Lower leg skin (tissue), 4 donors: ENCODE measurements around the gene OR2W1. TPM values are rescaled to one million over a fixed set of nuclear protein-coding genes. Genes with fewer than 3 reads are reported as not detected.
A peak's percentile ranks its signal among the peaks of the same experiment; 100 is the strongest.

ENCODE experiments used
- DNase-seq, 2 donors: peaks; one replicate each; pipeline ENCODE4 v3.0.0-alpha.2; 2019; ENCODE audit warnings: low spot score in 2 of 2
- H3K4me3 ChIP-seq: fragments of 200-600 bp; sonication (generic); 2 replicates; pipeline ENCODE4 v1.5.1; 2017; ENCODE audit warnings: mild to moderate bottlenecking, low read depth; ENCODE audit not compliant: poor library complexity, severe bottlenecking
- CTCF ChIP-seq, 3 donors: fragments of 450-650 bp; IDR thresholded peaks; one replicate each; pipeline ENCODE4 v1.5.1; 2016; ENCODE audit warnings: antibody characterized with exemption in 3 of 3, mild to moderate bottlenecking in 3 of 3, moderate library complexity in 2 of 3
- POLR2A ChIP-seq, 2 donors: fragments of 450-650 bp; IDR thresholded peaks; one replicate each; pipeline ENCODE4 v1.6.1; 2016 to 2017; ENCODE audit warnings: antibody characterized with exemption in 2 of 2, mild to moderate bottlenecking in 1 of 2, moderate library complexity in 1 of 2
- WGBS, 2 donors: methylation state at CpG; one replicate each; pipeline ENCODE4 v1.1.5; 2018; 5-methylcytosine and 5-hydroxymethylcytosine counted together
- intact Hi-C: fragments of 100-400 bp; cut with DNase I; formaldehyde crosslinking; loops from one replicate; pipeline ENCODE4 v1.15.0; 2023; ENCODE audit warnings: low total_unique reads
- total RNA-seq, 4 donors: library from RNA; depleted of rRNA; stranded (reverse); fragments of >200 nt; gene quantifications; one replicate each; pipeline ENCODE4 v1.1.0, GENCODE V29; 2016

Gene OR2W1
- total RNA-seq, result not detected

- H3K4me3 ChIP-seq, result no peak within 1 kb of the TSS
- DNase-seq, result no peak
- intact Hi-C loops, result no loop called here
- 73 to 86% methylated on average over 1 of the region's 1 CpG for WGBS, 2 donors
- no peak for TF ChIP-seq POLR2A (IDR thresholded peaks at IDR 0.05)
- no peak for TF ChIP-seq CTCF (IDR thresholded peaks at IDR 0.05)
Observed at GRCh38 chr6:29045075-29045474, at the start of gene OR2W1. Gene OR2W1, minus strand, starts transcription at chr6:29045175. Its CDS starts 0 bp downstream, at chr6:29045175.

- TF ChIP-seq CTCF (IDR thresholded peaks at IDR 0.05) (no peak), POLR2A (IDR thresholded peaks at IDR 0.05) (no peak)
Observed at GRCh38 chr6:29092957-29093356, 48.0 kb upstream of the OR2W1 start.

GRCh38 chr6:29087213-29087612, 42.2 kb upstream of the OR2W1 start, which contains the start of gene OR2B3:
Gene OR2B3, minus strand, starts transcription at chr6:29087313. Its CDS starts 65 bp downstream, at chr6:29087248.
- intact Hi-C loops, result no loop called here
- TF ChIP-seq POLR2A (IDR thresholded peaks at IDR 0.05), result no peak
- 77 to 81% methylated on average over 1 of the region's 1 CpG for WGBS, 2 donors

More at GRCh38 chr6:29092957-29093356, 48.0 kb upstream of the OR2W1 start:
- 91 to 98% methylated on average over 3 of the region's 3 CpGs for WGBS, 2 donors
- no peak for DNase-seq
- no peak overlapping the region for H3K4me3 ChIP-seq
- intact Hi-C loops, result no loop called here

GRCh38 chr6:29082457-29082856, 37.5 kb upstream of the OR2W1 start:
- TF ChIP-seq POLR2A (IDR thresholded peaks at IDR 0.05) (no peak), CTCF (IDR thresholded peaks at IDR 0.05) (no peak)
- no peak overlapping the region for H3K4me3 ChIP-seq
- WGBS, 2 donors, result 85 to 91% methylated on average over 15 of the region's 15 CpGs
- DNase-seq, result peak in 1 of 2 donors; percentile 54
- intact Hi-C loops, result no loop called here

More at GRCh38 chr6:29087213-29087612, 42.2 kb upstream of the OR2W1 start, which contains the start of gene OR2B3:
- DNase-seq, result no peak
- no peak within 1 kb of the TSS for H3K4me3 ChIP-seq

GRCh38 chr6:29081312-29081711, 36.3 kb upstream of the OR2W1 start:
- DNase-seq, result no peak
- no peak for TF ChIP-seq CTCF (IDR thresholded peaks at IDR 0.05)
- TF ChIP-seq POLR2A (IDR thresholded peaks at IDR 0.05), result no peak
- intact Hi-C loops, result no loop called here

GRCh38 chr6:29079203-29079602, 34.2 kb upstream of the OR2W1 start:
- no peak for DNase-seq
- TF ChIP-seq CTCF (IDR thresholded peaks at IDR 0.05) (no peak), POLR2A (IDR thresholded peaks at IDR 0.05) (no peak)
- H3K4me3 ChIP-seq, result no peak overlapping the region
- 73 to 84% methylated on average over 1 of the region's 1 CpG for WGBS, 2 donors
- intact Hi-C loops, result no loop called here

More at GRCh38 chr6:29081312-29081711, 36.3 kb upstream of the OR2W1 start:
- H3K4me3 ChIP-seq, result no peak overlapping the region
